Ovary (tissue), 3 donors: ENCODE results near the gene HOOK2.

Source experiments
- EP300 ChIP-seq: sonication (generic); formaldehyde crosslinking; IDR thresholded peaks from one replicate; pipeline ENCODE4 v1.6.1; 2017; ENCODE audit warnings: antibody characterized with exemption
- POLR2A ChIP-seq: fragments of 450-650 bp; IDR thresholded peaks from one replicate; pipeline ENCODE4 v1.6.1; 2017; ENCODE audit warnings: antibody characterized with exemption, mild to moderate bottlenecking, moderate library complexity
- TF ChIP-seq, protein P1 (sequence below), 3 donors: fragments of 450-650 bp in 2 of 3; fragments of 200-600 bp in 1 of 3; IDR thresholded peaks; one replicate each; pipeline versions ENCODE4 v1.5.1 to v1.8.0; 2016 to 2022; ENCODE audit warnings: antibody characterized with exemption in 3 of 3, mild to moderate bottlenecking in 1 of 3
- donor health status: DM: no; HTN: no; CAD: no.

DNA sequence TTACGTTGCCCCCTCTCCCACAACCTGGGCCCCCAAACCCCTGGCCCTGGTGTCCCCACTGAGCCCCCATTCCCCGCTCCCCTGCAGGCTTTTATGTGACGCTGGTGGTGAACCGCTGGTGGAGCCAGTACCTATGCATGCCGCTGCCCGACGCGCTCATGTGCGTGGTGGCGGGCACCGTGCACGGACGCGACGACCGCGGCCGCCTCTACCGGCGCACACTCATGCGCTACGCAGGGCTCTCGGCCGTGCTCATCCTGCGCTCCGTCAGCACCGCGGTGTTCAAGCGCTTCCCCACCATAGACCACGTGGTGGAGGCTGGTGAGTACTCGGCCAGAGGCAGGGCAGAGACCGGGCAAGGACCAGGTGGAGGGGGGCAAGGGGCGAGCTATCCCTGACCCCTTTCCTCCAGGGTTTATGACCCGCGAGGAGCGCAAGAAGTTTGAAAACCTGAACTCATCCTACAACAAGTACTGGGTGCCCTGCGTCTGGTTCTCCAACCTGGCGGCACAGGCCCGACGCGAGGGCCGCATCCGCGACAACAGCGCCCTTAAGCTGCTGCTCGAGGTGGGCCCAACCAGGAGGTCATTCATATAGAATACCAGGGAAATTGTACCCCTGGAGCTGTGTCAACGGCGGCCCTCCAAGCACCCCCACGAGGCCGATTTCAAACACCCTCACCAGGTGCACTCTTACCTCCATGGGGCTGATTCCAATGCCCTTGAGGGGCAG lies 20.7 kb downstream of the HOOK2 start:
- TF ChIP-seq, protein P1, sequence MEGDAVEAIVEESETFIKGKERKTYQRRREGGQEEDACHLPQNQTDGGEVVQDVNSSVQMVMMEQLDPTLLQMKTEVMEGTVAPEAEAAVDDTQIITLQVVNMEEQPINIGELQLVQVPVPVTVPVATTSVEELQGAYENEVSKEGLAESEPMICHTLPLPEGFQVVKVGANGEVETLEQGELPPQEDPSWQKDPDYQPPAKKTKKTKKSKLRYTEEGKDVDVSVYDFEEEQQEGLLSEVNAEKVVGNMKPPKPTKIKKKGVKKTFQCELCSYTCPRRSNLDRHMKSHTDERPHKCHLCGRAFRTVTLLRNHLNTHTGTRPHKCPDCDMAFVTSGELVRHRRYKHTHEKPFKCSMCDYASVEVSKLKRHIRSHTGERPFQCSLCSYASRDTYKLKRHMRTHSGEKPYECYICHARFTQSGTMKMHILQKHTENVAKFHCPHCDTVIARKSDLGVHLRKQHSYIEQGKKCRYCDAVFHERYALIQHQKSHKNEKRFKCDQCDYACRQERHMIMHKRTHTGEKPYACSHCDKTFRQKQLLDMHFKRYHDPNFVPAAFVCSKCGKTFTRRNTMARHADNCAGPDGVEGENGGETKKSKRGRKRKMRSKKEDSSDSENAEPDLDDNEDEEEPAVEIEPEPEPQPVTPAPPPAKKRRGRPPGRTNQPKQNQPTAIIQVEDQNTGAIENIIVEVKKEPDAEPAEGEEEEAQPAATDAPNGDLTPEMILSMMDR (IDR thresholded peaks at IDR 0.05), result no peak
- TF ChIP-seq POLR2A (no peak), EP300 (no peak)
